Measurements from ENCODE around the gene TCEANC2.

GRCh38 chr1:54012008-54012325, 41.4 kb upstream of the TCEANC2 start:
- TF ChIP-seq, protein P1, sequence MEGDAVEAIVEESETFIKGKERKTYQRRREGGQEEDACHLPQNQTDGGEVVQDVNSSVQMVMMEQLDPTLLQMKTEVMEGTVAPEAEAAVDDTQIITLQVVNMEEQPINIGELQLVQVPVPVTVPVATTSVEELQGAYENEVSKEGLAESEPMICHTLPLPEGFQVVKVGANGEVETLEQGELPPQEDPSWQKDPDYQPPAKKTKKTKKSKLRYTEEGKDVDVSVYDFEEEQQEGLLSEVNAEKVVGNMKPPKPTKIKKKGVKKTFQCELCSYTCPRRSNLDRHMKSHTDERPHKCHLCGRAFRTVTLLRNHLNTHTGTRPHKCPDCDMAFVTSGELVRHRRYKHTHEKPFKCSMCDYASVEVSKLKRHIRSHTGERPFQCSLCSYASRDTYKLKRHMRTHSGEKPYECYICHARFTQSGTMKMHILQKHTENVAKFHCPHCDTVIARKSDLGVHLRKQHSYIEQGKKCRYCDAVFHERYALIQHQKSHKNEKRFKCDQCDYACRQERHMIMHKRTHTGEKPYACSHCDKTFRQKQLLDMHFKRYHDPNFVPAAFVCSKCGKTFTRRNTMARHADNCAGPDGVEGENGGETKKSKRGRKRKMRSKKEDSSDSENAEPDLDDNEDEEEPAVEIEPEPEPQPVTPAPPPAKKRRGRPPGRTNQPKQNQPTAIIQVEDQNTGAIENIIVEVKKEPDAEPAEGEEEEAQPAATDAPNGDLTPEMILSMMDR (IDR thresholded peaks at IDR 0.05; ENCODE audit: extremely low read depth in 1 of 2, insufficient read depth in 1 of 2, low read depth in 1 of 2, low read length in 2 of 2) = no peak
- no peak for TF ChIP-seq POLR2A (IDR thresholded peaks at IDR 0.05; ENCODE audit: low read depth, low read length)
- TF ChIP-seq EZH2 (IDR thresholded peaks at IDR 0.05; ENCODE audit: borderline replicate concordance, low read depth, low read length, severe bottlenecking) = no peak
- no peak for TF ChIP-seq POLR2AphosphoS5 (IDR thresholded peaks at IDR 0.05; ENCODE audit: insufficient read depth, low read depth, low read length)
- no peak for TF ChIP-seq FOS (IDR thresholded peaks at IDR 0.05; ENCODE audit: borderline replicate concordance, insufficient read depth, low read length)
- TF ChIP-seq GATA2 (IDR thresholded peaks at IDR 0.05; ENCODE audit: insufficient read depth, insufficient read length, low read depth, low read length) = no peak
- TF ChIP-seq JUN (IDR thresholded peaks at IDR 0.05; ENCODE audit: borderline replicate concordance, insufficient read depth, insufficient read length, low read depth) = no peak
- TF ChIP-seq, protein P2, sequence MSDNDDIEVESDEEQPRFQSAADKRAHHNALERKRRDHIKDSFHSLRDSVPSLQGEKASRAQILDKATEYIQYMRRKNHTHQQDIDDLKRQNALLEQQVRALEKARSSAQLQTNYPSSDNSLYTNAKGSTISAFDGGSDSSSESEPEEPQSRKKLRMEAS (IDR thresholded peaks at IDR 0.05; ENCODE audit: insufficient read depth, insufficient read length) = no peak
